Fibroblast of skin of scalp (primary cell): ENCODE results near the gene C5.
A peak's percentile ranks its signal among the peaks of the same experiment; 100 is the strongest.

ENCODE experiments used
- DNase-seq: peaks from one replicate; pipeline ENCODE4 v3.0.0-alpha.2; 2013

The C5 gene

DNA sequence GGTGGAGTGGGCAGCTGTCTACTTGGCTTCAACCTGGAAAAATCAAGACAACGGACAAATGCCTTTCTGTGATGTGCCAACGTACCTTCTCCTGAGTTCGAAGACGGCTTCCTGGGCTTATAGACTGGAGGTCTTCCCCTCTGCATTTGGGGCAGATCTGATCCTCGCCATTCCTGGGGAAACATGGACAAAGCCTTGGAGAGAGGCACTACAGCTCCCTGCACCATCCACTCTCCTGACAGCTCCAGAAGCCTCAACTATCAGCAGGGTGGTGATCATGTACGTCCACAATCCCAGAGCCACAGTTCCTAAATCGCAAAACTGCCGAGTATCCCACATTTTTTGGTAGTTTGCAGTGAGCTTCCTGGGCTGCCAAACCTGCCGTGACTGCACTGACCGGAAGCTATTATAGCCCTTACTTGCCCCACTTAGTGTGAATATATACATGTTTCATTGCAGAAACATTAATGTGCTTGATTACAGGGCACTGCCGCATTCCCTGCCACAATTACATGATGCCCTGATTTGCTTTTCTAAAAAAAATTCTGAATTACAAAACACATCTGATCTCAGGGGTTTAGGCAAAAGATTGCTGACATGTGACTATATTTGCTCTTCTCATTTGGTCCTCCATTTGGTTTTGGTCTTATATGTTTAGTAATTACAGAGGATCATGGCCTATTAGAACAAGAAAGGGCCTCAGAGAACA lies 126.3 kb downstream of the C5 start:
- no peak for DNase-seq

DNA sequence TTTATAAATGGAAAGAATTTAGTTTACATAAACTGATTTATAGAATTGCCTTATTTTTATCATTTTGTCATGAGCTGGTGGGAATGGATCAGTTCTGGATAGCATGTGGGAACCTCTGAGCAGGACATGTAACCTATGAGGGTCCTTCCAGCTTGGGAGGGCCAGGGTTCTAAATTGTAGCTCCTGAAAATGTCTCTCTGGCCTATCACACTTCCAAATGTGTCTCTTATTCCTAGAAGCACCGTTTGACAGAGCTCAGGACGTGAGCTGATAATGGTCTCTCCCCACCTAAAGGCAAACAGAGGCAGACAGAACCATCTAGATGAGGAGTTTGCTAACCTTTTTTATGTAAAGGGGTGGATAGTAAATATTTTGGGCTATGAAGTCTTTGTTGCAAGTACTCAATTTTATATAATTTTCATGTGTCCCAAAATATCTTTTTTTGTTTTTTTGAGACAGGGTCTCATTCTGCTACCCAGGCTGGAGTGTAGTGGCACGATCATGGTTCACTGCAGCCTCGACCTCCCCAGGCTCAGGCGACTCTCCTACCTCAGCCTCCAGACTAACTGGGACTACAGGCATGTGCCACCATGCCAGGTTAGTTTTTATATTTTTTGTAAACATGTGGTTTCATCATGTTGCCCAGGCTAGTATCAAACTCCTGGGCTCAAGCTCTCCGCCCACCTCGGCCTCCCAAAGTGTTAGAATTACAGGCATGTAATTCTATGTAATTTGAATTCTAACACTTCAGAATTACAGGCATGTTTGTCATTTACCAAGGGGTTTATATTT lies 127.5 kb downstream of the C5 start:
- DNase-seq: no peak

DNA sequence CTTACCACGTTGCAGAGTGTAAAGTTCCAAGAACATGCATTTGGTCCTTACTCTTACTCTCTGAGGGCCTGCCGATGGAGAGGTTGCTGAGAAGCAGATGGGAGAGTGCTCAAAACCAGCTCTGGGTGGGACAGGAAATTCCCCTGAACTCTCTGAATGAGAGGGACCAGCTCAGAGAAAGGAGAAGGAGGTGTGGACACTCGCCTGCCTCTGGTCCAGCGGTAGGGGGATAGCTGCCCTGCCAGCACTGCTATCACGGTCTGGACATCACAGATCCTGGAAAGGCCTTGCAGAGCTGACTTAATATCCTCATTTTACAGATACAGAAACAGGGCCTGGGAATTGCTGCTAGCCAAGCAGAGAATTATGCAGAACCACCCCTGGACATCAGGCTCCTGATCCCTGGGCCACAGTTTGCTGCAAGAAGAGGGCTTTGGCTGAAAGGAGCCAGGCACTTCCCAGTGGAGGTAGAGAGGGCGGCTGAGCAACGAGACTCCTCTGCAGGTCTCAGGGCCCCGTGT lies 128.4 kb downstream of the C5 start:
- DNase-seq: no peak

GRCh38 chr9:120920806-120921178 lies 129.3 kb downstream of the C5 start:
- DNase-seq: no peak

DNA sequence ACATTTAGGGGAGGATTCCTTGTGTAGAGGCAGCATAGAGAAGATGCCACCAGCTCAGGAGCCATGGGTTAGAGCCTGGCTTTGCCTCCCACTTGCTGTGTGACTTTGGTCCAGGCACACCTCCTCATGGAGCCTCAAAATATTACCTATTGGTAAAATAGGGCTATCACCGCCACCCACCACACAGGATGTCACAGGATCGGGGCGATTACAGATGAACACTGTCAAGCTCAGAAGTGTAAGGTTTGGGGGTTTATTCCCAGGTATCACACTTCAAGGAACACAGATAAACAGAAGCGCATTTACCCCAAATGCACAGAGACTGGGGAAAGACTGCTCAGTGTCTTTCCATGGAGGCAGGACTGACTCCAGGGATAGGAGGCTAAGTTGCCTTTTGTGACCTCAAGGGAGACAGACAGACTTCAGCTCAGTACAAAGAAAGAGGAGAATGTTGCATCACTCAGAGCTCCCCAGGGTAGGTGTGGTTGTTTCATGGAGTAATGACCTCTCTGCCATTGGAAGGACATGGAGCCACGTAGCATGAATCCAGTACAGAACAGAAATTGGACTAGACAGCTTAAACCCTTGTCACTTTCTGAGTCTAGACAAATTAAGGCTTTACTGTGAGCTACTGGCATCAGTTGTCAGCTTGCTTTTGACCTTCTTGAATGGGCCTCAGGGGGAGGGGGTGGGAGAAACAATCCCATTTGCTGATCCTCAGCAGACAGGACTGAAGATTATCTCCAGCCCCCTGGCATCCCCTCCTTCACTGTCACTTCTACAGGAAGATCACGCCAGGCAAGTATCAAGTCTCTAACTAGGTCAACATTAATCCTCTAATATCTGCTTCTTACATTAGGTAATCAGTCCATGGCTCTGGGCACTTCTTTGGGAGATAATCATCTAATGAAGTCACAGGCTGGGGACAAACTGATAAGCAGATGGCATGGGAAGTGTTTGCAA lies 130.0 kb downstream of the C5 start:
- DNase-seq: no peak

- peak; percentile 27 for DNase-seq
These were observed 130.9 kb downstream of the C5 start for GRCh38 chr9:120918931-120919842.

GRCh38 chr9:120917929-120918762 lies 131.9 kb downstream of the C5 start:
- no peak for DNase-seq

DNA sequence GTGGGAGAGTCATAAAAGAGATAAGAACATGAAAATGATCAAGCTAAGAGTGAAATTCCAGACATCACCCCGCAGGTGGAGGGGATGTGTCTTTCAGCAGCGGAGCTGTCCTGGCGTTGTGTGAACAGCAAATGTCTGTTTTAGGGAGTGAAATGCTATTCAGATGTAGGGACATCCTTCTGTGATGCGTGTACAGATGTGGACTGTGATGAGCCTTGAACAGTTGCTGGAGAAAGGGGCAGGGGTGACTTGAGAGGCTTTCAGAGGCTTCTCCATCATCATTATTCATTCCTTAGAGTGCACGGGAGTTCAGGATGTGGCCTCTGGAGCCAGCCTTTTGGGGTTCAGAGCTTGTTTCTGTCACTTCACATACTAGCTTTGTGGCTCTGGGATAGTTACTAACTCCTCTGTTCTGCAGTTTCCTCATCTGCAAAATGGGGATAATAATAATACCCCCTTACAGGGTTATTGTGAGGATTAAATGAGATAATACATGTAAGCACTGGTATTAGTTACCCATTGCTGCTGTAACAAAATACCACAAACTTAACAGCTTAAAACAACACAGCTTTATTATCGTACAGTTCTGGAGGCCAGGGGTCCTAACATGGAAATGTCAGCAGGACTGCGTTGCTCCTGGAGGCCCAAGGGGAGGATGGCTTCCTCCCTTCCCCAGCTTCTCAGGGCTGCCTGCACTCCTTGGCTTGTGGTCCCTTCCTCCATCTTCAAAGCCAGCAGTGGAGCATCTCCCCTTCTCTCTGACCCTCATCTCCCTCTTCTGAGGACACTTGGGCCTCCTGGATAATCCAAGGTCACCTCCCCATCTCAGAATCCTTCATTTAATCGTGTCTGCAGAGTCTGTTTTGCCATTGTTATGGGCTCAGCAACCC lies 132.8 kb downstream of the C5 start:
- DNase-seq: no peak

GRCh38 chr9:120916588-120916987 lies 133.5 kb downstream of the C5 start:
- DNase-seq: peak; percentile 71

GRCh38 chr9:120915854-120916470 lies 134.1 kb downstream of the C5 start:
- DNase-seq: no peak

DNA sequence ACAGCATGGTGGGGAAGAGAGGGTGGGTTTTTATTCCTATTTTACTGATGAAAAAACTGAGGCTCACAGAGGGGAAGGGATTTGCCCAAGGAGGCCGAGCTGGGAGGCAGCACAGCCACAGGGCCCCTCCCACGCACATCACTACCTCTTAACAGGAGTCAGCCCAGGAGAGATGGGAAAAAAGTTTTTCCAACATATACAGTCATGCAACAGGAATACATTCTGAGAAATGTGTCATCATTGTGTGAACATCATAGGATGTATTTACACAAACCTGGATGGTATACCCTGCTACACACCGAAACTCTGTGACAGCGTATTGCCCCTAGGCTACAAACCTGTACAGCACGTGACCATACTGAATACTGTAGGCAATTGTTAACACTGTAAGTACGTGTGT lies 135.1 kb downstream of the C5 start:
- DNase-seq: no peak

GRCh38 chr9:120914396-120914795 lies 135.7 kb downstream of the C5 start:
- no peak for DNase-seq

DNA sequence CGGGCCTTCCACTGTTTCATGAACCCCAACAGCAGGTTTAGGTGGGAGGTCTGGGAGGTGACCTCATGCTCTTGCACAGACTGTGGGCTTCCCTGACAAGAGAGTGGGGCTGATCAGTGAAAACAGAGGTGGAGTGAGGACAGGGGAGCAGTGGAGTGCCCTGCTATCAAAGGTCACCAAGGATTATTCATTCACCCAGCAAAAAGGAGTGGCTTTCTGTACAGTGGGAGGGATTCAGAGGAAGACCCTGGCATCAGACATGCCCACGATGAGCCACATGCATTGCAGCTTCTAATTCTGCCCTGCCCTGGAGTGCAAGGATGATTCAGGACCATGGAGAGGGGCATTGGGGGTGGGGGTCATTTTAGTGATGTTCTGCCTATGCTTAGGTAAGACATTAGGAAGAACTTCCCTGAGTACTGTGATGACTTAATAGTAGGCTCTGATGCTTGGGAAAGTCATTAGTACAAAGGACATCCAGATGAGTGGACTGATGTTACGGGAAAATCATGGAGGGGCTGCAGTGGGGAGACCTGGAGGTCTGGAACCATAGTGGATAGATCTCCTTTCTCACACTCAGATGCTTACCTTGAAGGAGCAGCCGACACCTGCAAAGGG lies 136.3 kb downstream of the C5 start:
- no peak for DNase-seq

GRCh38 chr9:120912958-120913646 lies 137.0 kb downstream of the C5 start:
- DNase-seq: no peak

DNA sequence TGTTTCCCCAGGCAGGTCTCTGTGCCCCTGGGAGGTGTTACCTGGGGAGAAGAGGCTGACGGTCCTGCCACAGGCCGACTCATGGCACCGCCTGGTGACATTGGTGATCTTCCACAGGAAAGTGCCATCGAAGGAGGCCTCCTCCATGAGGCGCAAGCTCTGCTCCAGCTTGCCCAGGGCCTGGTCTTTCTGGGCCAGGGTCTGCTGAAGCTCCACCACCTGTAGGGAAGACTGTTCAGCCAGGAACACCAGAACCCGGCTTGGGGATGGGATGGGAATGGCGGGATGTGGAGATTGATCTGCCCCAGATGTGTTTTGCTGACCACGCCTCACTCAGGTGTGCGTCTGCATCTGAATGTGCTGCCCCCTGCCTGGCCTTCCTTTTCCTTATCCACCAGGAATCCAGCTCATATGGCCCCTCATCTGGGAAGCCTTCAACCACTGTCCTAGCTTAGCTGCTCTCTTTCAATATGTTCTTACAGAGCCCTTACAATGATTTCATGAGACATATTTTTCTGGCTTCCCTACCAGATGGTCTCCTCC lies 138.7 kb downstream of the C5 start:
- DNase-seq: no peak

GRCh38 chr9:120910643-120911042 lies 139.4 kb downstream of the C5 start:
- DNase-seq: no peak

DNA sequence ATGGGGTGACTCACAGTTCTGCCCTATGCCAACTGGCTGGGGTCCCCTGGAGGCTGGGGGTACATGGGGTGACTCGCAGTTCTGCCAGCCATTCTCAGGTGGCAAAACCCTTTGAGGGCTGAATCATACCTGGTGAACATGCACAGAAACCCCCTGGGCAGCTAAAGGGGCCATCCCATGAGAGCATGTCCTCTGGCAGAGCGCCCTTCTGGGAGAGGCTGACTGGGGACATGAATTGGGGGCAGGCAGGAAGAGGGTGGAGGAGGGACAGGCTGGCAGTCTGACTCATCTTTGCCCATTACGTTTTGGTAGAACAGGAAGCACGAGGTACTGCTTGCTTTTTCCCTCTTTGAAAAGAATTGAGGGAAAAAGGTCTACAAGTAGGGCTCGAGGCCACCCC lies 140.2 kb downstream of the C5 start:
- DNase-seq: no peak
